Stimulated activated CD8-positive, alpha-beta memory T cell treated with anti-CD3 and anti-CD28 coated beads, Interleukin-4, amount 100 ng/mL, for 4 hours (primary cell): ENCODE results near the gene GCG.

Experiments used
- DNase-seq, 2 donors: peaks; one replicate each; pipeline ENCODE4 v3.0.0-alpha.2; 2020; ENCODE audit warnings: low read depth in 2 of 2, low spot score in 1 of 2

The GCG gene

GRCh38 chr2:162152147-162152546 lies at the start of gene GCG:
Gene GCG (minus strand): TSS chr2:162152247. CDS start chr2:162149178, 3,069 bp downstream.
- DNase-seq, result no peak

GRCh38 chr2:162200636-162201035 lies 48.6 kb upstream of the GCG start:
- DNase-seq, result no peak

- no peak for DNase-seq
These were observed 47.9 kb upstream of the GCG start for GRCh38 chr2:162199913-162200312.

- DNase-seq, result no peak
These were observed 46.2 kb upstream of the GCG start for GRCh38 chr2:162198239-162198638.

GRCh38 chr2:162197069-162197825 lies 45.2 kb upstream of the GCG start:
- DNase-seq, result no peak

- no peak for DNase-seq
These were observed 44.6 kb upstream of the GCG start for GRCh38 chr2:162196638-162197037.

GRCh38 chr2:162188451-162188850 lies 36.4 kb upstream of the GCG start:
- no peak for DNase-seq

GRCh38 chr2:162185541-162186232 lies 33.6 kb upstream of the GCG start:
- no peak for DNase-seq

- DNase-seq, result no peak
These were observed 32.9 kb upstream of the GCG start for GRCh38 chr2:162184821-162185450.

- no peak for DNase-seq
These were observed 32.3 kb upstream of the GCG start for GRCh38 chr2:162184359-162184758.

GRCh38 chr2:162182395-162182794 lies 30.3 kb upstream of the GCG start:
- no peak for DNase-seq

GRCh38 chr2:162177301-162177700 lies 25.3 kb upstream of the GCG start:
- no peak for DNase-seq

- no peak for DNase-seq
These were observed 23.7 kb upstream of the GCG start for GRCh38 chr2:162175714-162176113.

GRCh38 chr2:162174746-162175145 lies 22.7 kb upstream of the GCG start:
- no peak for DNase-seq

- no peak for DNase-seq
These were observed 20.8 kb upstream of the GCG start for GRCh38 chr2:162172802-162173370.

GRCh38 chr2:162166745-162167144 lies 14.7 kb upstream of the GCG start:
- no peak for DNase-seq

GRCh38 chr2:162166174-162166573 lies 14.1 kb upstream of the GCG start:
- no peak for DNase-seq

GRCh38 chr2:162164802-162165201 lies 12.8 kb upstream of the GCG start:
- DNase-seq, result no peak

- DNase-seq, result no peak
These were observed 7.4 kb upstream of the GCG start for GRCh38 chr2:162159446-162159845.

- no peak for DNase-seq
These were observed 4.1 kb upstream of the GCG start for GRCh38 chr2:162156149-162156548.

- DNase-seq, result no peak
These were observed 3.0 kb upstream of the GCG start for GRCh38 chr2:162155093-162155492.
